Kidney epithelial cell (primary cell): ENCODE data around the gene HSPA6. TPM values are rescaled to one million over a fixed set of nuclear protein-coding genes. Genes with fewer than 3 reads are reported as not detected.

ENCODE experiments used
- DNase-seq: peaks from one replicate; pipeline ENCODE4 v3.0.0-alpha.2; 2010; ENCODE audit warnings: low read depth
- H3K27me3 ChIP-seq: 2 replicates; pipeline ENCODE4 v1.6.0; 2011; ENCODE audit warnings: low read length; ENCODE audit not compliant: control insufficient read depth, insufficient read depth
- H3K36me3 ChIP-seq: 2 replicates; pipeline ENCODE4 v1.5.1; 2011; ENCODE audit warnings: low read length; ENCODE audit not compliant: control insufficient read depth, insufficient read depth
- H3K4me3 ChIP-seq: 2 replicates; pipeline ENCODE4 v1.5.1; 2011; ENCODE audit warnings: low read depth, mild to moderate bottlenecking, control low read depth, low read length
- total RNA-seq: library from RNA; depleted of rRNA; stranded (reverse); fragments of >200 nt; gene quantifications from 2 replicates; pipeline ENCODE4 v1.2.3, GENCODE V29; 2015
- TF ChIP-seq, protein P1 (sequence below): IDR thresholded peaks from 2 replicates; pipeline ENCODE4 v1.5.1; 2011; ENCODE audit warnings: mild to moderate bottlenecking, moderate library complexity, low read length, control low read depth, inconsistent platforms; ENCODE audit not compliant: insufficient read depth, poor library complexity, severe bottlenecking

Gene HSPA6
- total RNA-seq, 1 donor from 2014 or later = 0.84 TPM

DNA sequence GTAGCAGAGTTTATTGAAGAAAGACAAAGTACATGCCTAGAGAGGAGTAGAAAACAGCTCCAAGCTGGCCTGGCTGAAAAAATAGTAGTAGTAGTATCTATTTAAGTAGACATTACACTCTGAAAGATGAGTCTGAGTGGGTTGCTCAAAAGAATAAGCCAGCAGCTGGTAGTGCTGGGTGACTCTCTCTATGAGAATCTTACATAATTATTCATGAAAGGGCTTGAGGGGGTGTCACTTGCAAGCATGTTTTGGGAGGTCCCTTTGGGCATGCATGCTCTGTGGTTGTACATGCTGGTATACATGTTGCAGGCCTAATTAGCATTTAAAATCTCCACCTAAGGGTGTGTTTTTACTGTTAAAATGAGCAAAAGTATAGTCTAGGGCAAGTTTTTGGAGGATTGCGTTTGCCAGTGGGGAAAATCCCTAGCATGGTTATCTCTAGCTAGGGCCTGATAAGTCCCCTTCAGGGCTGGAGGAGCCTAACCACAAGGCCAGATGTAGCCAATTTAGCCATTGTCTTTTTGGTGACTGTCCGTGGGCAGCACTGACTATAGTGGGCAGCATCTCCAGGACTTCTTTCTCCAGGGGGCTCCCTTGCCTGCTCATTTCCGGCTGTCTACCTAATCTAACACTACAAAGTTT is 30.1 kb upstream of the HSPA6 start:
- Histone ChIP-seq H3K4me3 (no peak overlapping the region), H3K36me3 (no peaks in the 10 kb centered on the region), H3K27me3 (peaks cover 6% of the 10 kb centered on the region)
- DNase-seq = no peak
- TF ChIP-seq, protein P1, sequence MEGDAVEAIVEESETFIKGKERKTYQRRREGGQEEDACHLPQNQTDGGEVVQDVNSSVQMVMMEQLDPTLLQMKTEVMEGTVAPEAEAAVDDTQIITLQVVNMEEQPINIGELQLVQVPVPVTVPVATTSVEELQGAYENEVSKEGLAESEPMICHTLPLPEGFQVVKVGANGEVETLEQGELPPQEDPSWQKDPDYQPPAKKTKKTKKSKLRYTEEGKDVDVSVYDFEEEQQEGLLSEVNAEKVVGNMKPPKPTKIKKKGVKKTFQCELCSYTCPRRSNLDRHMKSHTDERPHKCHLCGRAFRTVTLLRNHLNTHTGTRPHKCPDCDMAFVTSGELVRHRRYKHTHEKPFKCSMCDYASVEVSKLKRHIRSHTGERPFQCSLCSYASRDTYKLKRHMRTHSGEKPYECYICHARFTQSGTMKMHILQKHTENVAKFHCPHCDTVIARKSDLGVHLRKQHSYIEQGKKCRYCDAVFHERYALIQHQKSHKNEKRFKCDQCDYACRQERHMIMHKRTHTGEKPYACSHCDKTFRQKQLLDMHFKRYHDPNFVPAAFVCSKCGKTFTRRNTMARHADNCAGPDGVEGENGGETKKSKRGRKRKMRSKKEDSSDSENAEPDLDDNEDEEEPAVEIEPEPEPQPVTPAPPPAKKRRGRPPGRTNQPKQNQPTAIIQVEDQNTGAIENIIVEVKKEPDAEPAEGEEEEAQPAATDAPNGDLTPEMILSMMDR = no peak

DNA sequence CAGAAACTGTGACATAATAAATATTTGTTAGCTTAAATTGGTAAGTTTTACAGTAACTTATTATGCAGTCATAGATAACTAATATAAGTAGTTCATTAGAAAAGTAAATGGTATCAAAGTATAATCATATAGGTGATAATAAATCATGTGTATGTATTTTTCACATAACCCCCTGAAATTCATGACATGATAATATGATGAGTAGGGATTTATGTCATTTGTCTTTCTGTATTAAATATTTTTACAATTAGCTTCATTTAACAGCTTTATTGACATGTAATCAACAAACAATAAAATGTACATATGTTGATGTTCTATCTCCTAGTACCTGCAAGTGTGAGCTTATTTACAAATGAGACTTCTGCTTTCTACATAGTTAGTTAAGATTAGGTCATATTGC is 28.9 kb upstream of the HSPA6 start:
- Histone ChIP-seq H3K27me3 (peaks cover 6% of the 10 kb centered on the region), H3K4me3 (no peak overlapping the region), H3K36me3 (no peaks in the 10 kb centered on the region)
- TF ChIP-seq, protein P1 = no peak
- no peak for DNase-seq

DNA sequence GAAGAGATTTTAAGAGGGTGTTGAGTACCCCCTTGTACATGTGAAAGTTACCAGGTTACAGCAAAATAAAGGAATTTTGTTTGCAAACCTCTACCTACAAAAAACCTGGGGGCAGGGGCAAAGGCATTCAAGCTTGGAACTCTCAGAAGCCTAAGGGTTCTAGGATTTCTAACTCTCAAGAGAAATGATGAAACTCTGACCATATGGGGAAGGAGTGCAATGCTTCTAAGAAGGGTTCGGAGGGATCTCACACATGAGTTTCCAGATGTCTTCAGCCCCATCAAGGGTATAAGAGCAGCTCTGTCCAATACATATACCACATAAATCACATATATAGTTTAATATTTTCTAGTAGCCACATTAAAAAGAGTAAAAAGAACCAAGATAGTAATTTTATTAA is 26.4 kb upstream of the HSPA6 start:
- Histone ChIP-seq H3K36me3 (no peaks in the 10 kb centered on the region), H3K27me3 (peaks cover 6% of the 10 kb centered on the region), H3K4me3 (no peak overlapping the region)
- no peak for DNase-seq
- TF ChIP-seq, protein P1 = no peak

DNA sequence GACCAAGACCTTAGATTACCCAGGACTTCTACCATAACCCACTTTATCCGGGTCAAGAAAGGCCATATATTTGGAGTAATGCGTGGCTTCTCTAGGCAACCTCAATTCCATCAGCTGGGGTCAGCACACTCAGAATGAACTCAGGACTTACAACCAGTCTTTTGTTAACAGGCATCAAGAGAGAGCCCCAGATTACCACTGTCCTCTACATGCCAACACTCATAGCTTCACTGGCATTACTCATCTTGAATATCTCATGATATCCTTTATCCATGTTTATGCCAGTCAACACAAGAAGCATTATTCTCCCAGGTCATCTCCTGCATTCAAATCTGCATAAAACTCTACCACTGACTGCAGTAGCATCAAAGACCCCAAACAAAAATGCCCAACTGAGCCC is 25.7 kb upstream of the HSPA6 start:
- Histone ChIP-seq H3K4me3 (no peak overlapping the region), H3K36me3 (no peaks in the 10 kb centered on the region), H3K27me3 (peaks cover 7% of the 10 kb centered on the region)
- no peak for DNase-seq
- TF ChIP-seq, protein P1 = no peak

DNA sequence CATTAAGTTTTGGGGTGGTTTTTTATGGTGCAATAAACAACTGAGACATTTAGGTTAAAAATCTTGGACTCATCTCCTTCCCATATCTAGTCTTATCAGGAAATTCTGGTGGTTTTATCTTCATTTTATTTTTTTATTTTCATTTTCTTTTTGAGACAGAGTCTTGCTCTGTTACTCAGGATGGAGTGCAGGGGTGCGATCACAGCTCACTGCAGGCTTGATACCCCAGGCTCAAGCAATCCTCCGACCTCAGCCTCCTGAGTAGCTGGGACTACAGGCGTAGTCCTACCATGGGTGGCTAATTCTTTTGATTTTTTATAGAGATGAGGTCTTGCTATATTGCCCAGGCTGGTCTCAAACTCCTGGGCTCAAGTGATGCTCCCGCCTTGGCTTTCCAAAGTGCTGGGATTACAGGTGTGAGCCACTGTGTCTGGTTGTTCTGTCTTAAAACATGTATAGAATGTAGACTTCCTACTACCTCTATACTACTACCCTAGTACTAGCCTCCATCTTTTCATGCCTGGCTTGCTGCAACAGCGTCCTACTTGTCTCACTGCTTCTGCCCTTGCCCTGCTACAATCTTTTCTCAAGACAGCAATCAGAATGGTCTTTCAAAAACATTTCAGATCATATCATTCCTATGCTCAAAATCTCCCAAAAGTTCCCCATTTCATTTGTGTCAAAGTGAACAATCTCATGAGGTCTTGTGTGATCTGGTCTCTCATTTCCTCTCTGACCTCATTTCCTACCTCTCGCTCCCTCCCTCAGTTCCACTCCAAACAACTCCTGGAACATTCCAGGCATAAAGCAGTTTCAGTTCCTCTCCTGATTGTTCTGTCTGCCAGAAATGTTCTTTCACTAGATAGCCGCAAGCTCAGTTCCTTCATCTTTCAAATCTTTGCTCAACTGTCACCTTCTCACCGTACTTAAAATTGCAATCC is 25.0 kb upstream of the HSPA6 start:
- Histone ChIP-seq H3K4me3 (no peak overlapping the region), H3K36me3 (no peaks in the 10 kb centered on the region), H3K27me3 (peaks cover 8% of the 10 kb centered on the region)
- no peak for DNase-seq
- TF ChIP-seq, protein P1 = no peak
